Lung (tissue), 12 donors: ENCODE measurements around the gene MAP7D3. TPM values are rescaled to one million over a fixed set of nuclear protein-coding genes. Genes with fewer than 3 reads are reported as not detected.

ENCODE experiments used
- ATAC-seq: fragments of 200-7000 bp; cut with Tn5 transposase; one replicate; pipeline ENCODE4 v1.9.1; 2020; ENCODE audit warnings: moderate number of reproducible peaks; ENCODE audit not compliant: insufficient read depth, low FRiP score
- DNase-seq, 3 donors: peaks; one replicate each; pipeline ENCODE4 v3.0.0-alpha.2; 2013 to 2017
- H3K27ac ChIP-seq, 2 donors: one replicate each; pipeline ENCODE4 v1.5.1; 2013; ENCODE audit warnings: mild to moderate bottlenecking in 2 of 2, moderate library complexity in 2 of 2, control low read depth in 1 of 2, inconsistent platforms in 1 of 2, low read depth in 1 of 2, low read length in 1 of 2
- H3K27me3 ChIP-seq, 3 donors: one replicate each; pipeline ENCODE4 v1.5.1; 2013; ENCODE audit warnings: low read length in 2 of 3; ENCODE audit not compliant: control insufficient read depth in 3 of 3, insufficient read depth in 3 of 3
- H3K36me3 ChIP-seq, 4 donors: one replicate each; pipeline ENCODE4 v1.5.1; 2013; ENCODE audit warnings: low read length in 4 of 4, mild to moderate bottlenecking in 1 of 4, moderate library complexity in 1 of 4; ENCODE audit not compliant: control insufficient read depth in 4 of 4, insufficient read depth in 4 of 4
- H3K4me1 ChIP-seq, 5 donors: one replicate each; pipeline ENCODE4 v1.5.1; 2013; ENCODE audit warnings: low read length in 5 of 5, mild to moderate bottlenecking in 2 of 5, moderate library complexity in 1 of 5; ENCODE audit not compliant: control insufficient read depth in 5 of 5, insufficient read depth in 5 of 5
- H3K4me3 ChIP-seq: one replicate; pipeline ENCODE4 v1.5.1; 2013; ENCODE audit warnings: mild to moderate bottlenecking, control low read depth, moderate library complexity
- H3K9ac ChIP-seq, 2 donors: one replicate each; pipeline ENCODE4 v1.5.1; 2013; ENCODE audit warnings: low read length in 2 of 2, control low read depth in 1 of 2; ENCODE audit not compliant: insufficient read depth in 1 of 2
- H3K9me3 ChIP-seq, 4 donors: one replicate each; pipeline ENCODE4 v1.5.1; 2013; ENCODE audit warnings: low read length in 3 of 4, mild to moderate bottlenecking in 1 of 4, moderate library complexity in 1 of 4; ENCODE audit not compliant: control insufficient read depth in 4 of 4, insufficient read depth in 3 of 4
- CTCF ChIP-seq: IDR thresholded peaks from 2 replicates; pipeline ENCODE4 v1.5.1; 2012; ENCODE audit warnings: mild to moderate bottlenecking; ENCODE audit errors: control extremely low read depth, extremely low read depth
- WGBS, 2 donors: extraction: QIAGEN DNeasy Blood & Tissue Kit; methylation state at CpG; one replicate each; pipeline ENCODE4 v1.1.7; 2013; 5-methylcytosine and 5-hydroxymethylcytosine counted together
- polyA plus RNA-seq, 2 donors: library from polyadenylated mRNA; stranded (reverse); fragments of 200-250 nt; gene quantifications; one replicate each; pipeline ENCODE4 v1.2.1, GENCODE V29; 2013
- total RNA-seq, 2 donors: library from RNA; depleted of rRNA in 1 of 2; stranded (reverse); fragments of >200 nt in 1 of 2; gene quantifications; one replicate each; pipeline ENCODE4 v1.2.1, GENCODE V29; 2014 to 2021
- donor health status: control.
- donor health status: control.
- donor health status: Bipolar disorder and iron deficiency.
- donor health status: healthy.
- donor health status: DM: yes; HTN: yes; CAD: no.

Gene MAP7D3
- total and polyA plus RNA-seq, 4 donors: 4.0 to 10.5 (median 6.5) TPM

GRCh38 chrX:136209751-136210150 lies 41.4 kb downstream of the MAP7D3 start:
- no peak overlapping the region for H3K9ac ChIP-seq
- no peak overlapping the region for H3K4me3 ChIP-seq
- H3K36me3 ChIP-seq: peaks cover 0 to 14% (median 2%) of the 10 kb centered on the region in 4 donors
- TF ChIP-seq CTCF: no peak
- 56 to 68% methylated on average over 9 of the region's 9 CpGs for WGBS, 2 donors
- H3K9me3 ChIP-seq: peaks cover 0 to 5% (median 0%) of the 10 kb centered on the region in 4 donors
- H3K4me1 ChIP-seq: peaks cover 0 to 4% (median 1%) of the 10 kb centered on the region in 5 donors
- H3K27me3 ChIP-seq: peaks cover 0 to 5% (median 3%) of the 10 kb centered on the region in 3 donors
- no peak for ATAC-seq
- no peak for DNase-seq
- peak overlapping the region in 1 of 2 donors; percentile 26 for H3K27ac ChIP-seq

- peaks cover 0 to 5% (median 0%) of the 10 kb centered on the region in 4 donors for H3K9me3 ChIP-seq
- peak; percentile 16 for TF ChIP-seq CTCF
- 50 to 51% methylated on average over 28 of the region's 28 CpGs for WGBS, 2 donors
- no peak overlapping the region for H3K9ac ChIP-seq
- H3K27ac ChIP-seq: peak overlapping the region in 1 of 2 donors; percentile 26
- H3K27me3 ChIP-seq: peaks cover 0 to 8% (median 3%) of the 10 kb centered on the region in 3 donors
- H3K4me3 ChIP-seq: no peak overlapping the region
- peaks cover 0 to 4% (median 1%) of the 10 kb centered on the region in 5 donors for H3K4me1 ChIP-seq
- H3K36me3 ChIP-seq: peaks cover 0 to 14% (median 2%) of the 10 kb centered on the region in 4 donors
- ATAC-seq (no peak), DNase-seq (peak; percentile 47 to 60 (median 47))
Observed at GRCh38 chrX:136209016-136209738, 42.0 kb downstream of the MAP7D3 start.

GRCh38 chrX:136207546-136207945 lies 43.7 kb downstream of the MAP7D3 start:
- Histone ChIP-seq H3K9ac (no peak overlapping the region), H3K4me1 (peaks cover 0 to 4% (median 3%) of the 10 kb centered on the region in 5 donors), H3K4me3 (no peak overlapping the region), H3K9me3 (peaks cover 0 to 5% (median 0%) of the 10 kb centered on the region in 4 donors), H3K36me3 (peaks cover 0 to 14% (median 2%) of the 10 kb centered on the region in 4 donors), H3K27ac (no peak overlapping the region), H3K27me3 (peaks cover 0 to 8% (median 3%) of the 10 kb centered on the region in 3 donors)
- WGBS, 2 donors: 70 to 93% methylated on average over 4 of the region's 4 CpGs
- no peak for TF ChIP-seq CTCF
- DNase-seq: no peak
- ATAC-seq: no peak
